ENCODE measurements around the gene PSME2.

- TF ChIP-seq EZH2 (IDR thresholded peaks at IDR 0.05; ENCODE audit: borderline replicate concordance, insufficient read depth, low read length, poor library complexity, severe bottlenecking), result no peak
- TF ChIP-seq POLR2AphosphoS5 (IDR thresholded peaks at IDR 0.05), result no peak
- TF ChIP-seq CTCF (IDR thresholded peaks at IDR 0.05; ENCODE audit: poor library complexity, severe bottlenecking), result no peak
- no peak for TF ChIP-seq REST (IDR thresholded peaks at IDR 0.05; ENCODE audit: borderline replicate concordance)
- TF ChIP-seq RAD21 (conservative IDR thresholded peaks at IDR 0.05), result no peak
- TF ChIP-seq MXI1 (conservative IDR thresholded peaks at IDR 0.05; ENCODE audit: poor library complexity, severe bottlenecking), result no peak
- no peak for TF ChIP-seq EP300 (conservative IDR thresholded peaks at IDR 0.05; ENCODE audit: poor library complexity, severe bottlenecking)
- TF ChIP-seq SMC3 (conservative IDR thresholded peaks at IDR 0.05; ENCODE audit: poor library complexity), result no peak
- TF ChIP-seq TAF1 (IDR thresholded peaks at IDR 0.05; ENCODE audit: low read depth), result no peak
Observed at GRCh38 chr14:24110060-24110459, 36.4 kb downstream of the PSME2 start.

All from neural cell (in vitro differentiated cells).